Thoracic aorta (tissue), 2 donors: ENCODE measurements around the gene IP6K1. TPM values are rescaled to one million over a fixed set of nuclear protein-coding genes. Genes with fewer than 3 reads are reported as not detected.

Experiments
- ATAC-seq: fragments of 150-250 bp; one replicate; pipeline ENCODE4 v1.8.0; 2017; ENCODE audit warnings: low read depth; ENCODE audit not compliant: insufficient number of reproducible peaks, low FRiP score
- DNase-seq: peaks from one replicate; pipeline ENCODE4 v3.0.0-alpha.2; 2020; ENCODE audit warnings: low spot score
- H3K27ac ChIP-seq, 2 donors: fragments of 200-600 bp; sonication (generic); 1 replicate in 1 of 2; 2 replicates in 1 of 2; pipeline ENCODE4 v1.5.1; 2016; ENCODE audit warnings: mild to moderate bottlenecking in 2 of 2, moderate library complexity in 2 of 2
- H3K27me3 ChIP-seq: fragments of 200-600 bp; sonication (generic); replicated peaks from 2 replicates; pipeline ENCODE4 v1.6.0; 2016; ENCODE audit warnings: mild to moderate bottlenecking; ENCODE audit not compliant: insufficient read depth
- H3K36me3 ChIP-seq: fragments of 200-600 bp; sonication (generic); one replicate; pipeline ENCODE4 v1.5.1; 2016
- H3K4me1 ChIP-seq, 2 donors: fragments of 200-600 bp; sonication (generic); 1 replicate in 1 of 2; 2 replicates in 1 of 2; pipeline versions ENCODE4 v1.5.1 to v1.6.0; 2016; ENCODE audit warnings: low read depth in 2 of 2, mild to moderate bottlenecking in 1 of 2; ENCODE audit not compliant: control insufficient read depth in 1 of 2
- H3K4me3 ChIP-seq: fragments of 200-600 bp; sonication (generic); 2 replicates; pipeline ENCODE4 v1.5.1; 2016; ENCODE audit warnings: mild to moderate bottlenecking
- H3K9me3 ChIP-seq: fragments of 200-600 bp; sonication (generic); 2 replicates; pipeline ENCODE4 v1.5.1; 2016
- total RNA-seq, 2 donors: library from RNA; depleted of rRNA; stranded (reverse); fragments of >200 nt; gene quantifications; one replicate each; pipeline versions ENCODE4 v1.1.0 to v1.2.3, GENCODE V29; 2016
- TF ChIP-seq, protein P1 (sequence below): fragments of 200-600 bp; sonication (generic); IDR thresholded peaks from one replicate; pipeline ENCODE4 v1.5.1; 2019; ENCODE audit warnings: antibody characterized with exemption

IP6K1 gene
- total RNA-seq, 2 donors from 2014 or later, result 56.6 to 69.0 TPM

DNA sequence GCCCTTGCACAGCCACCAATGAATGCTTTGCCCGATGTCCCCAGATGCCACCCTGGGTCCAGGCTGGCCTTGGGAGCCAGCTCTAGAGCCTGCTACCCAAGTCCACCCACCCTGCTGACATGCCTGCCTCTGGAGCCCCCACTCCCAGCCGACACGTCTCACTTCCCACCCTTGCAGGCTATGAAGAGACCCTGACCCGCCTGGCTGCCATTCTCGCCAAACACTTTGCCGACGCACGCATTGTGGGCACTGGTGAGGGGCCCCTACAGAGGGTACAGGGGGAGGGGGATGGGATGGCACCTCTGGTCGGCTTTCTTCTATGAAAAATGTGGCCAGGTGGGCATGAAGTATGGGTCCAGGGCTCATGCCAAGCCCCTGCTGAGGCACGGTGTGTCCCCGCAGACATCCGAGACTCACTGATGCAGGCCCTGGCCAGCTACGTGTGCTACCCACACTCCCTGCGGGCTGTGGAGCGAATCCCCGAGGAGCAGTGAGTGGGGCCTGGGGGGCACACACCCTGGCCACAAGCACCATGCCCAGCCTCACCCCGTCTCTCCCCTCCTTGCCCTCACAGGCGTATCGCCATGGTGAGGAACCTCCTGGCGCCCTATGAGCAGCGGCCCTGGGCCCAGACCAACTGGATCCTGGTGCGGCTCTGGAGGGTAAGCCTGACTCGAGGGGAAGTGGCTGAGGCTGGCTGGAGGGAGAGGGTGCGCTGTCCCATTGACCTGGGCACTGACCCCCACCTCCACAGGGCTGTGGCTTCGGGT, 72.8 kb downstream of the IP6K1 start:
- H3K27me3 ChIP-seq, result no peaks in the 10 kb centered on the region
- no peak overlapping the region for H3K4me3 ChIP-seq
- peaks cover 30% of the 10 kb centered on the region for H3K36me3 ChIP-seq
- no peaks in the 10 kb centered on the region for H3K9me3 ChIP-seq
- H3K27ac ChIP-seq, result no peak overlapping the region
- H3K4me1 ChIP-seq, result peaks cover under 1 to 2% of the 10 kb centered on the region in 2 donors
- ATAC-seq (no peak), DNase-seq (no peak)
- TF ChIP-seq, protein P1, sequence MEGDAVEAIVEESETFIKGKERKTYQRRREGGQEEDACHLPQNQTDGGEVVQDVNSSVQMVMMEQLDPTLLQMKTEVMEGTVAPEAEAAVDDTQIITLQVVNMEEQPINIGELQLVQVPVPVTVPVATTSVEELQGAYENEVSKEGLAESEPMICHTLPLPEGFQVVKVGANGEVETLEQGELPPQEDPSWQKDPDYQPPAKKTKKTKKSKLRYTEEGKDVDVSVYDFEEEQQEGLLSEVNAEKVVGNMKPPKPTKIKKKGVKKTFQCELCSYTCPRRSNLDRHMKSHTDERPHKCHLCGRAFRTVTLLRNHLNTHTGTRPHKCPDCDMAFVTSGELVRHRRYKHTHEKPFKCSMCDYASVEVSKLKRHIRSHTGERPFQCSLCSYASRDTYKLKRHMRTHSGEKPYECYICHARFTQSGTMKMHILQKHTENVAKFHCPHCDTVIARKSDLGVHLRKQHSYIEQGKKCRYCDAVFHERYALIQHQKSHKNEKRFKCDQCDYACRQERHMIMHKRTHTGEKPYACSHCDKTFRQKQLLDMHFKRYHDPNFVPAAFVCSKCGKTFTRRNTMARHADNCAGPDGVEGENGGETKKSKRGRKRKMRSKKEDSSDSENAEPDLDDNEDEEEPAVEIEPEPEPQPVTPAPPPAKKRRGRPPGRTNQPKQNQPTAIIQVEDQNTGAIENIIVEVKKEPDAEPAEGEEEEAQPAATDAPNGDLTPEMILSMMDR, result no peak

DNA sequence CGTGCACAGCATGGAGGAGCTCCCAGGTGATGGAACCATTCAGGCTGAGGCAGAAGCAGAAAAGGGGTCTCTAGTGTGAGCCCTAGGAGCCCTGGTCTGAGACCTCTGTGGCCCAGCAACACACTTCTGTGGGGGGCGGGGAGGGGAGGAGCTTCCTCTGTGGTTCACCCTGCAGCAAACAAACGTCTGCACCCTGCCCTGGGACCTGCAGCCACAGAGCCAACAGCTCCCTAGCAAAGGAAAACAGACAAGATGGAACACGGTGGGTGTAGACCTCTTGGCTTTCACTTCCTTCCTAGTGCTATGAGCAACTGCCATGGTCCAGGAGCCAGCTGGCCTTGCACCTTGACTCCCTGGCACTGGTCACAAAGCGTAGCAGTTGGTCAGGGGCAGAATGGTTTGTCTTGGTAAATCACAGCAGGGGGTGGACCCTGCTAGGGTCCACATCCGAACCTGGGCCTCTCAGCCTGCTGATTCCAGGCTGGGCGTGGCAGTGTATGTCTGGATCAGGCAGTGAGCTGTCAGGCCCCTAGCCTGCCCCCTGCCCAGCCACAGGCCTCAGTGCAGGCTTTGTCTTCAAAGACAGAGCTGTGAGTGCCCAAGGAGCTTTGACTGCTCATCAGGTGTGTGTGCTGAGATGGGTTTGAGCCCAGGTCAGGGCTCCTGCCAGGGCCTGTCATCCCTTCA, 73.6 kb downstream of the IP6K1 start:
- DNase-seq (no peak), ATAC-seq (no peak)
- TF ChIP-seq, protein P1, result no peak
- Histone ChIP-seq H3K9me3 (no peaks in the 10 kb centered on the region), H3K27me3 (no peaks in the 10 kb centered on the region), H3K27ac (no peak overlapping the region), H3K36me3 (peaks cover 30% of the 10 kb centered on the region), H3K4me3 (no peak overlapping the region), H3K4me1 (no peaks in the 10 kb centered on the region)

DNA sequence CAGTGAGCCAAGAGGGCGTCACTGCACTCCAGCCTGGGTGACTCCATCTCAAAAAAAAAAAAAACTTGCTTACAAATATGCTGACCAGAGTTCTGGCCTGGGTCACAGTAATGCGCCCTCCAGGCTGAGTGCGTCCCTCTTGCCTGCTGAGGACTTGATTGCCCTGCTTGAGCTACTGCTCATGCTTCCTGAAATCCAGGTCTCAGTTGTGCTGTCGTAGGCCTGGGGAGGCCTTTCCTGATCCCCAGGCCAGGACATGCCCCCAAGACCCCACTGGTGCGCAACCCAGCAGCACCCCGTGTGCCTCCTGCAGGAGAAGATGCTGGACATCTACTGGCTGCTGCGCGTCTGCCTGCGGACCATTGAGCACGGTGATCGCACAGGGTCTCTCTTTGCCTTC, 74.2 kb downstream of the IP6K1 start:
- H3K36me3 ChIP-seq, result peaks cover 30% of the 10 kb centered on the region

DNA sequence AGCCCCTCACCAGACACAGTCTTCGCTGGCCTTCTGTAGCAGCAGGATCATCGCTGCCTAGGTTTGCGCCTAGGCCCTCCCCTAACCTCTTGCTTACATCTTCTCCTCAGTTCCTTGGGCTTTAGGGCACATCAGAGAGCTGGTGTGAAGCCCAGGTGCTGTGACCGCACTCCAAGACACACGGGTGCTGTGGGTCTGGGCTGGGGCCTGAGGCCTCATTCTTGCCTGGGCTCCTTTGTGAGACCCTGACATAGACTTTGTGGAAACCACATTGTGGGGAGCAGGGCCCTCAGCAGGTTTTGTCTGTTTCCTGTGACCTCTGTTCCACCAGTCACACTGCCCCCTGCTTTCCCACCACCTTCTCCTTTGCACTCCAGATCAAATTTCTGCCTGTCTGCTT, 74.9 kb downstream of the IP6K1 start:
- TF ChIP-seq, protein P1, result no peak
- no peaks in the 10 kb centered on the region for H3K9me3 ChIP-seq
- H3K36me3 ChIP-seq, result peaks cover 28% of the 10 kb centered on the region
- no peak overlapping the region for H3K4me3 ChIP-seq
- no peak overlapping the region for H3K27ac ChIP-seq
- DNase-seq (no peak), ATAC-seq (no peak)
- no peaks in the 10 kb centered on the region for H3K27me3 ChIP-seq
- no peaks in the 10 kb centered on the region for H3K4me1 ChIP-seq

More for the DNA sequence above, 74.2 kb downstream of the IP6K1 start:
- H3K27ac ChIP-seq, result no peak overlapping the region
- H3K9me3 ChIP-seq, result no peaks in the 10 kb centered on the region
- DNase-seq (no peak), ATAC-seq (no peak)
- H3K27me3 ChIP-seq, result no peaks in the 10 kb centered on the region
- H3K4me3 ChIP-seq, result no peak overlapping the region
- no peaks in the 10 kb centered on the region for H3K4me1 ChIP-seq
- TF ChIP-seq, protein P1, result no peak

DNA sequence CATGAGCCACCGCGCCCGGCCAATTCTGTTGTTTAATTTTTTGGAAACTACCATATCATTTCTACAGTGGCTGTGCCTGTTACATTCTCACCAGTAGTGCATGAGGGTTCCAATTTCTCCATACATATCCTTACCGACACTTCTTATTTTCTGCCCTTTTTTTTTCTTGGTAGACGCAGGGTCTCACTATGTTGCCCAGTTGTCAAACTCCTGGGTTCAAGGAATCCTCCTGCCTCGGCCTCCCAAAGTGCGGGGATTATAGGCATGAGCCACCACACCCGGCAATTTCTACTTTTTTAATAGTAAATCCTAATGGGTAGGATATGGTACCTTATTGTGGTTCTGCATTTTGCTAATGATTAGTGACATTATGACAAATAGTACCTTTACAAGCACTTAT, 76.5 kb downstream of the IP6K1 start:
- Histone ChIP-seq H3K27me3 (no peaks in the 10 kb centered on the region), H3K36me3 (peaks cover 25% of the 10 kb centered on the region), H3K27ac (no peak overlapping the region), H3K4me3 (no peak overlapping the region), H3K9me3 (no peaks in the 10 kb centered on the region), H3K4me1 (no peaks in the 10 kb centered on the region)
- TF ChIP-seq, protein P1, result no peak
- no peak for DNase-seq
- ATAC-seq, result no peak
